ENCODE data around the gene CYSRT1.

DNA sequence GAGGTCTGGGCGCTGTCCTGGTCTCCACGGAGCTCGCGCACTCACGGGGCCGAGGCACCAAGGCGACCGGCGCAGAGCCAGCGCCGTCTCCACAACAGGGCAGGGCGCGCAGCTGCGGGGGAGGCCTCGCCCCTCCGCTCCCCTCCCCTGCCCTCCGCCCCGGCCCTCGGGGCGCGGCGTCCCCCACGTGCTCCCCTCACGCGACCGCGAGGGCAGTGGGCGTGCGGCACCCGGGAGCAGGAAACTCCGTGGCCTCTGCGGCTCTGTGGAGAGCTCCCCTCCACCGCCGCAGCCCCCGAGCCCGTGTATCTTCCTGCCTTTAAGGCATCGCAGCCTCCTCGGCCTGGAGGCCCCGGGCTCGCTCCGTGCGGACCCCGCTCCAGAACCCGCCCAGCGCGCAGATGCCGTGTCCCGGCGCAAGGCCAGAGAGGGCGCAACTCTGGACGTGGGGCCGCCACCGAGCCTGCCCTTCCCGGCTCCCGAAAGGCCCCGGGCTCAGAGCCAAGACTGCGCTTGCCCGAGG is 15.4 kb downstream of the CYSRT1 start:
- TF ChIP-seq, protein P1, sequence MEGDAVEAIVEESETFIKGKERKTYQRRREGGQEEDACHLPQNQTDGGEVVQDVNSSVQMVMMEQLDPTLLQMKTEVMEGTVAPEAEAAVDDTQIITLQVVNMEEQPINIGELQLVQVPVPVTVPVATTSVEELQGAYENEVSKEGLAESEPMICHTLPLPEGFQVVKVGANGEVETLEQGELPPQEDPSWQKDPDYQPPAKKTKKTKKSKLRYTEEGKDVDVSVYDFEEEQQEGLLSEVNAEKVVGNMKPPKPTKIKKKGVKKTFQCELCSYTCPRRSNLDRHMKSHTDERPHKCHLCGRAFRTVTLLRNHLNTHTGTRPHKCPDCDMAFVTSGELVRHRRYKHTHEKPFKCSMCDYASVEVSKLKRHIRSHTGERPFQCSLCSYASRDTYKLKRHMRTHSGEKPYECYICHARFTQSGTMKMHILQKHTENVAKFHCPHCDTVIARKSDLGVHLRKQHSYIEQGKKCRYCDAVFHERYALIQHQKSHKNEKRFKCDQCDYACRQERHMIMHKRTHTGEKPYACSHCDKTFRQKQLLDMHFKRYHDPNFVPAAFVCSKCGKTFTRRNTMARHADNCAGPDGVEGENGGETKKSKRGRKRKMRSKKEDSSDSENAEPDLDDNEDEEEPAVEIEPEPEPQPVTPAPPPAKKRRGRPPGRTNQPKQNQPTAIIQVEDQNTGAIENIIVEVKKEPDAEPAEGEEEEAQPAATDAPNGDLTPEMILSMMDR (IDR thresholded peaks at IDR 0.05), result no peak
- TF ChIP-seq POLR2AphosphoS5 (IDR thresholded peaks at IDR 0.05), result peak in 2 of 3 donors; percentile 29 to 55
- no peak for TF ChIP-seq POLR2A (IDR thresholded peaks at IDR 0.05)
- TF ChIP-seq EP300 (IDR thresholded peaks at IDR 0.05), result no peak
